Lower leg skin (tissue), 4 donors: ENCODE results near the gene ALCAM. TPM values are rescaled to one million over a fixed set of nuclear protein-coding genes. Genes with fewer than 3 reads are reported as not detected.

ENCODE experiments used
- DNase-seq, 2 donors: peaks; one replicate each; pipeline ENCODE4 v3.0.0-alpha.2; 2019; ENCODE audit warnings: low spot score in 2 of 2
- H3K4me3 ChIP-seq: fragments of 200-600 bp; sonication (generic); 2 replicates; pipeline ENCODE4 v1.5.1; 2017; ENCODE audit warnings: mild to moderate bottlenecking, low read depth; ENCODE audit not compliant: poor library complexity, severe bottlenecking
- POLR2A ChIP-seq, 2 donors: fragments of 450-650 bp; IDR thresholded peaks; one replicate each; pipeline ENCODE4 v1.6.1; 2016 to 2017; ENCODE audit warnings: antibody characterized with exemption in 2 of 2, mild to moderate bottlenecking in 1 of 2, moderate library complexity in 1 of 2
- WGBS, 2 donors: methylation state at CpG; one replicate each; pipeline ENCODE4 v1.1.5; 2018; 5-methylcytosine and 5-hydroxymethylcytosine counted together
- intact Hi-C: fragments of 100-400 bp; cut with DNase I; formaldehyde crosslinking; loops from one replicate; pipeline ENCODE4 v1.15.0; 2023; ENCODE audit warnings: low total_unique reads
- total RNA-seq, 4 donors: library from RNA; depleted of rRNA; stranded (reverse); fragments of >200 nt; gene quantifications; one replicate each; pipeline ENCODE4 v1.1.0, GENCODE V29; 2016
- TF ChIP-seq, protein P1 (sequence below), 3 donors: fragments of 450-650 bp; IDR thresholded peaks; one replicate each; pipeline ENCODE4 v1.5.1; 2016; ENCODE audit warnings: antibody characterized with exemption in 3 of 3, mild to moderate bottlenecking in 3 of 3, moderate library complexity in 2 of 3

Gene ALCAM
- total RNA-seq, 4 donors from 2014 or later: 21.2 to 58.0 (median 31.1) TPM

DNA sequence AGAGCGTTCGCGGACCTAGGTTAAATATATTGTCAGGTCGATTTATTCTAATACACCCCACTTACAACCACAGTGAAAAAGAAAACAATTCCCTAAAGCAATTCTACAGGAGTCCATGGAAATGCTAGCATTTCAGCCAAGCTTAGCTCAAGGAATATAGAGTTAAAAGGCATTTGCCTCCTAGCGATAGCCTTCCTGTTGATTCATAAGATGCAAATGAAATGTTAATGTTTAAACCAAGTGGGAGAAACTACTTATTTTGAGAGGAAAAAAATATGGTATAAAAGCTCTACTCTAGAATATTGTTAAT, 1.7 kb upstream of the ALCAM start:
- TF ChIP-seq, protein P1, sequence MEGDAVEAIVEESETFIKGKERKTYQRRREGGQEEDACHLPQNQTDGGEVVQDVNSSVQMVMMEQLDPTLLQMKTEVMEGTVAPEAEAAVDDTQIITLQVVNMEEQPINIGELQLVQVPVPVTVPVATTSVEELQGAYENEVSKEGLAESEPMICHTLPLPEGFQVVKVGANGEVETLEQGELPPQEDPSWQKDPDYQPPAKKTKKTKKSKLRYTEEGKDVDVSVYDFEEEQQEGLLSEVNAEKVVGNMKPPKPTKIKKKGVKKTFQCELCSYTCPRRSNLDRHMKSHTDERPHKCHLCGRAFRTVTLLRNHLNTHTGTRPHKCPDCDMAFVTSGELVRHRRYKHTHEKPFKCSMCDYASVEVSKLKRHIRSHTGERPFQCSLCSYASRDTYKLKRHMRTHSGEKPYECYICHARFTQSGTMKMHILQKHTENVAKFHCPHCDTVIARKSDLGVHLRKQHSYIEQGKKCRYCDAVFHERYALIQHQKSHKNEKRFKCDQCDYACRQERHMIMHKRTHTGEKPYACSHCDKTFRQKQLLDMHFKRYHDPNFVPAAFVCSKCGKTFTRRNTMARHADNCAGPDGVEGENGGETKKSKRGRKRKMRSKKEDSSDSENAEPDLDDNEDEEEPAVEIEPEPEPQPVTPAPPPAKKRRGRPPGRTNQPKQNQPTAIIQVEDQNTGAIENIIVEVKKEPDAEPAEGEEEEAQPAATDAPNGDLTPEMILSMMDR (IDR thresholded peaks at IDR 0.05): no peak
- TF ChIP-seq POLR2A (IDR thresholded peaks at IDR 0.05): no peak
- no peak for DNase-seq
- no peak overlapping the region for H3K4me3 ChIP-seq
- 49 to 50% methylated on average over 5 of the region's 5 CpGs for WGBS, 2 donors
- intact Hi-C loops: no loop called here

DNA sequence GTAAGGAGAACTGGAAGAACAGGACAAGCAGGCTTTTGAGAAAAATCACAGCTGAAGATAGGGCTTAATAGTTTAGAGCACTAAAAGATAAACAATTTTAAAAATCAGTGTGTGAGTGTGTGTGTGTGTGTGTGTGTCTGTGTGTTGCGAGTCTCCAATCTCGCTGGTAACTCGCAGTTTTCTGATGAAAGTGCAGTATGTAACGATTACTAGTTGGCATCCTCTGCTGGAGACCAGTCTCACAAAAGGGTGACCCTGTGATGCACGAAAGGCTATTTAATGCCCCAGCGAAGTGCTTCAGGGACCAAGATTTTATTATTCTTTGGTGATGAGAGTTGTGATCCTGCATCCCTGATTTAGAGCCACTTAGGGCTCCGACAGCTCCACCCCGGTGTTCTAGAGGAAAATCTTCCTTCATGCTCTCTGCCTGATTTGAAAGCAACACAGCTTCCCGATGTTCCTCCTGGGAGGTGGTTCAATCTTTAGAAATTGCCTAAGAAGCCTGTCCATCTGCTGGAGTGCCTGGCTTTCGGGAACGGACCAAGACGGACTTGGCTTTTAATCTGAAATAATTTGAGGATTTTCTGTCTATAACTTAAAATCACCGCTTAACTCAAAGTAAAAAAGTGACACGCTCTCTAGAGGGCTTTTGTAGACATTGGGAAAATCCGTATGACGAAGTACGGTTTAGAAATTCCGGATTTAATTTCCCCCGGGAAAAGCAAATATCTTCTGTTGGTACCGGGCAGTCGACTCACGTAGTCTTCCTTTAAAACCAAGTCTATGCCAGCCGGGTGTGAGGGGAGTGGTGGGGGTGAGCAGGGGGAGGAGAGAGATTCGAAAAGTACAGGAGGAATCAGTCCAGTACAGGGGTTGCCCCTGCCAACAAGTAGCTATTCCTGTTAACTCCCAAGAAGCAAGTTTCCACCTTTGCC, 1.1 kb upstream of the ALCAM start:
- 1 to 2% methylated on average over 24 of the region's 24 CpGs for WGBS, 2 donors
- intact Hi-C loops: no loop called here
- H3K4me3 ChIP-seq: peak overlapping the region; percentile 55
- no peak for DNase-seq
- TF ChIP-seq, protein P1 (IDR thresholded peaks at IDR 0.05): no peak
- no peak for TF ChIP-seq POLR2A (IDR thresholded peaks at IDR 0.05)

DNA sequence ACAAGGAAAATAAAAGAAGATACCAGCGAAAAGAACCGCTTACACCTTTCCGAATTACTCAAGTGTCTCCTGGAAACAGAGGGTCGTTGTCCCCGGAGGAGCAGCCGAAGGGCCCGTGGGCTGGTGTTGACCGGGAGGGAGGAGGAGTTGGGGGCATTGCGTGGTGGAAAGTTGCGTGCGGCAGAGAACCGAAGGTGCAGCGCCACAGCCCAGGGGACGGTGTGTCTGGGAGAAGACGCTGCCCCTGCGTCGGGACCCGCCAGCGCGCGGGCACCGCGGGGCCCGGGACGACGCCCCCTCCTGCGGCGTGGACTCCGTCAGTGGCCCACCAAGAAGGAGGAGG, 325 bp downstream of the ALCAM start:
- WGBS, 2 donors: 0% methylated on average over 21 to 29 of the region's 29 CpGs
- H3K4me3 ChIP-seq: peak overlapping the region; percentile 55
- intact Hi-C loops: no loop called here
- no peak for TF ChIP-seq POLR2A (IDR thresholded peaks at IDR 0.05)
- TF ChIP-seq, protein P1 (IDR thresholded peaks at IDR 0.05): no peak
- peak in 1 of 2 donors; percentile 87 for DNase-seq

DNA sequence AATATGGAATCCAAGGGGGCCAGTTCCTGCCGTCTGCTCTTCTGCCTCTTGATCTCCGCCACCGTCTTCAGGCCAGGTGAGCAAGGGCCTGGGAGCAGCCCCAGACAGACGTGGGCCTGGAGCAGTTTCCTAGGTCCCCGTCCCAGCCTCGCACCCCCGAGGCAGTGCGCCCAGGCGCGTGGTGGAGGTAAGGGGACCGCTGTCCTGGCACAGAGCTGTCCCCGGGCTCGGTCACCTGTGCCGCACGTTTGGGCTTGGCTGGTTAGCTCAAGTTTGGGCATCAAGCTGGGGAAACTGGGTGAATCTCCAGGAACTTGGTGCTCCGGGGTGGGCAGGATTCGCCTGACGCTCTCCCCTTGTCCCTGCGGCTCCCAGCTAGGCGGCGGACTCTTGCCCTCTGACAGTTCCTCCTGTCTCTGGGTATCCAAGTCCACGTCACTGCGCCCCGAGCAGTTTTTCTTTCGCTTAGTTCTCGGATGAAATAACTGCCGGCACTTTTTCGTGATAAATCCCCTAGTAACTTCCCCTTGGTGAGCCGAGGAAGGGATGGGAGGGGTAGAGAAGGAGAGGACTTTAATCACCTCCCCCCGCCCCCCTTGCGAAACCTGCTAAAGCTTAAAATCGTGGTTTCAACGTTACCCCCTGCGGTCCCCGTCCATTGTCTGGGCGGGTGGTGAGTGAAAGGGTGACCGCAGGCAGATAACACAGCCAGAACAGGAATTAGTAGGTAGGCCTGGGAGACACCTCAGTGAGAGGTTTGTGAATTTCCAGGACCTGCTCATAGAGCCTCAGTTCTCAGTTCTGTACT, 901 bp downstream of the ALCAM start:
- DNase-seq: peak; percentile 59 to 93
- no peak for TF ChIP-seq POLR2A (IDR thresholded peaks at IDR 0.05)
- TF ChIP-seq, protein P1 (IDR thresholded peaks at IDR 0.05): no peak
- H3K4me3 ChIP-seq: peak overlapping the region; percentile 55
- 1% methylated on average over 25 to 26 of the region's 37 CpGs for WGBS, 2 donors
- intact Hi-C loops: no loop called here

DNA sequence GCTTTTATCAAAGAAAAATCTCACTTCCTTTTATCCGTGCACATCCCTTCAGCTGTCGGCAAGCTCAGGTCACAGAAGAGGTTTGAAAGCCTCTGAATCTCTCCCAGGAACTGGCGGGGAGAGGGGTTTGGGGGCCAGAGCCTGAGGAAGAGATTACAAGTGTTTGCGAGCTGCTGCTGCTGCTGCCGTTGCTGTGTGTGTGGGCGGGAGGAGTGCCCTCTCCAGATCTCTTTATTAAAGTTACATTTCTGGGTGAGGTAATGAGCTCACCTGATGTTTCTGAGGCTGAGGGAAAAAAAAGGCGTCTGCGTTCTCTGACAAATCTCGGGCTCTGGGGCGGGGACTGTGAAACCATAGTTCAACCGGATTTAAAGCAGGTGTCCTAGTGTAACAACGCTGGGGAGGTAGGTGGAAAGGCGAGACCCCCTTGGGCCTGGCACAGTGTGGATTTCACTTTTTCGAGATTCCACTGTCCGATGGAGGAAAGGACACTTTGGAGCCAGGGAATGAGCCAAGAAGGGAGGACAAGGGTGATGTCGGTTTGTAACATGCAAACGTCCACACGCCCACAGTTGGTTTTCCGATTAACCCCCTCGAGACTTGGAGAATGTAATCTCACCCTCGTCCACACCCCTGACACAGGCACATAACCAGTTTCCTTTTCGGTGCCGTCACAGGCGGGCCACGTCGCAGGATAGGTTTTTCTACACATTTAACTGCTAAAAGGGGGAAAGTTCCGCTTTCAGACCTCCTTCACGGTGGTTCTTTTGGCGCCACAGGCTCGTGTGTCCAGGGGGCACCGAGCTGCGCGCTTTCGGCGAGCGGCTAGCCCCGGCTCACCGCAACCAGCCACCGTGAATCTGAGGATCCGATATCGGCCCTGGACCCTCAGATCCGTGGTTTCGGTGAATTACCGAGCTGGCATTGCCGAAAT, 2.1 kb downstream of the ALCAM start:
- peak overlapping the region; percentile 54 for H3K4me3 ChIP-seq
- 1% methylated on average over 45 of the region's 45 CpGs for WGBS, 2 donors
- TF ChIP-seq POLR2A (IDR thresholded peaks at IDR 0.05): no peak
- TF ChIP-seq, protein P1 (IDR thresholded peaks at IDR 0.05): no peak
- intact Hi-C loops: no loop called here
- peak; percentile 56 to 89 for DNase-seq
